GM12874 (cell line): Measurements from ENCODE around the gene TNP2.

ENCODE experiments used
- TF ChIP-seq, protein P1 (sequence below): IDR thresholded peaks from 2 replicates; pipeline ENCODE4 v1.5.1; 2011; ENCODE audit warnings: low read depth, mild to moderate bottlenecking, control low read depth, low read length, moderate library complexity; ENCODE audit not compliant: insufficient read depth

TNP2 gene

DNA sequence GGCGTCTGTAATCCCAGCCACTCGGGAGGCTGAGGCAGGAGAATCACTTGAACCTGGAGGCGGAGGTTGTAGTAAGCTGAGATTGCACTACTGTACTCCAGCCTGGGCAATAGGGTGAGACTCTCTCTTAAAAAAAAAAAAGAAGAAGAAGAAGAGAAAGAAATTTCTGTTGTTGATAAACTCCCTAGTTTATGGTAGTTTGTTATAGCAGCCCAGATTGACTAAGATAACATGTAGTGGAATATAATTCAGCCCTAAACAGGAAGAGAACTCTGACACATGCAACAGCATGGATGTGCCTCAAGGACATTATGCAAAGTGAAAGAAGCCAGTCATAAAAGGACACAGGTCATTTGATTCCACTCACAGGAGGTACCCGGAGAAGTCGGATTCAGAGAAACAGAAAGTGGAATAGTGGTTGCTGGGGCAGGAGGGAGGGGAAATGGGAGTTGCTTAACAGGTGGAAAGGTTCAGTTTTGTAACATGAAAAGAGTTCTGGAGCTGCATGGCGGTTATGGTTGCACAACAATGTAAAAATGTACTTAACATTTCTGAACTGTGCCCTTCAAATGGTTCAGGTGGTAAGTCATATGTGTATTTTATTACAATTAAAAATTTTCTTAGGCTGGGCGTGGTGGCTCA lies 38.0 kb upstream of the TNP2 start:
- TF ChIP-seq, protein P1, sequence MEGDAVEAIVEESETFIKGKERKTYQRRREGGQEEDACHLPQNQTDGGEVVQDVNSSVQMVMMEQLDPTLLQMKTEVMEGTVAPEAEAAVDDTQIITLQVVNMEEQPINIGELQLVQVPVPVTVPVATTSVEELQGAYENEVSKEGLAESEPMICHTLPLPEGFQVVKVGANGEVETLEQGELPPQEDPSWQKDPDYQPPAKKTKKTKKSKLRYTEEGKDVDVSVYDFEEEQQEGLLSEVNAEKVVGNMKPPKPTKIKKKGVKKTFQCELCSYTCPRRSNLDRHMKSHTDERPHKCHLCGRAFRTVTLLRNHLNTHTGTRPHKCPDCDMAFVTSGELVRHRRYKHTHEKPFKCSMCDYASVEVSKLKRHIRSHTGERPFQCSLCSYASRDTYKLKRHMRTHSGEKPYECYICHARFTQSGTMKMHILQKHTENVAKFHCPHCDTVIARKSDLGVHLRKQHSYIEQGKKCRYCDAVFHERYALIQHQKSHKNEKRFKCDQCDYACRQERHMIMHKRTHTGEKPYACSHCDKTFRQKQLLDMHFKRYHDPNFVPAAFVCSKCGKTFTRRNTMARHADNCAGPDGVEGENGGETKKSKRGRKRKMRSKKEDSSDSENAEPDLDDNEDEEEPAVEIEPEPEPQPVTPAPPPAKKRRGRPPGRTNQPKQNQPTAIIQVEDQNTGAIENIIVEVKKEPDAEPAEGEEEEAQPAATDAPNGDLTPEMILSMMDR: no peak

GRCh38 chr16:11306381-11306780 lies 37.3 kb upstream of the TNP2 start:
- TF ChIP-seq, protein P1: no peak

DNA sequence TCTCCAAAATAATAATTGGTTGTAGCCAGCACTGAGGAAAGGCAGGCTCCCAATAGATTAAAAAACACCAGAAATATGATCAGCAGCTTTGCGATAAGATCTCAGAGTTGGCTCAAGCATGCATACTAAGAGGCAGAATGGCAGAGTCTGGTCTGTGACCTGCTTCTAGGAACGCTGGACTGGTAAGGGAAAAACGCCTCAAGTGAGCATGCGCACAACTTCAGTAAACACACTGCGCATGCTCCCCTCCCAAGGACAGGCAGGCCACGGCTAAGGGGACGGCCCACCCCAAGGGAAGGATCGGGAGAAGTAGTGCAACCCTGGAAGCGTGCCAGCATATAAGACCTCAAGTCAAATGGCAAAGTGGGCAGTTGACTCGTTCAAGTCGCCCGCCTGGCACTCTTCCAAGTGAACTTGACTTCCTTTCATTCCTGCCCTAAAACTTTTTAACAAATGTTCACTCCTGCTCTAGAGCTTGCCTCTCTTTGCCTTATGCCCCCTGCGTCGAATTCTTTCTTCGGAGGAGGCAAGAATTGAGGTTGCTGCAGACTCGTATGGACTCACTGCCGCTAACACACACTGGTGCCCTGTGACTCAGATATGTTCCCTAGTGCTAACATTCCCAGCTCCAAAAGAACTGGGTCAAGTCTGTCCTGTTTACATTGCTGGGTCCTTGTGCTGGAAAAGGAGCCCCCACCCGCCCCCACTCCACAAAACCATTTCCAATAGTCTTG lies 34.4 kb upstream of the TNP2 start:
- TF ChIP-seq, protein P1: no peak

- TF ChIP-seq, protein P1: no peak
These were observed 33.9 kb upstream of the TNP2 start for GRCh38 chr16:11302977-11303376.

DNA sequence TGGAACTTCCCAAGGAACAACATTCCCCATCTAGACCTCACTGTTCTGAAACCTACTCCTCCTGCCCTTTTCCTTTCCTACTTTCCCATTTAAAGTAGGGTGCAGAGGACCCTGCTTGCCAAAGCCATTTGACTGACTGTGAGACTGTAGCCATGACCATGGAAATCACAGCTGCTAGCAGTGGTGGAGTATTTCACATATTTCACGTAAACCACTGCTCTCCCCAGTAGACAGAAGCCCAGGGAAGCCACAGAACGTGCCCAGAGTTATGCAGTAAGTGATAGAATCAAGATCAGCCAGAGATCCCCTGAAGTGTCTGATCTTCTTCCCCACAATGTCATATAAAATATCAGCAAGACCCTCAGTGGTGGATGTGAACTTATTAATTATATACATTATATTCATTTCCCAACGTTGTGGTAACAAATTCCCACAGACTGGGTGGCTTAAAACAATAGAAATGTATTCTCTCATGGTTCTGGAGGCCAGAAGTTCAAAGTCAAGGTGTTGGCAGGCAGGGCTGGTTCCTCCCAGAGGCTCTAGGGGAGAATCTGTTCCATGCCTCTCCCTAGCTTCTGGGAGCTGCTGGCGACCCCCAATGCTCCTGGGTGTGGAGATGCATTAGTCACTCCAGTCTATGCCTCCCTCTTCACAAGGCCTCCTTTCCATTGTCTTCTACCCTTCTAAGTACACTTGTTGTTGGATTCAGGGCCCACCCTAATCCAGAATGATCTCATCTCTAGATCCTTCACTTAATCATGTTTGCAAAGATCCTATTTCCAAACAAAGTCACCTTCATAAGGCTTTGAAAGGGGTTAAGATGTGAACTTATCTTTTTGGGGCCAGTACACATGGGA lies 32.7 kb upstream of the TNP2 start:
- TF ChIP-seq, protein P1: no peak

GRCh38 chr16:11300560-11300892 lies 31.4 kb upstream of the TNP2 start:
- TF ChIP-seq, protein P1: no peak

DNA sequence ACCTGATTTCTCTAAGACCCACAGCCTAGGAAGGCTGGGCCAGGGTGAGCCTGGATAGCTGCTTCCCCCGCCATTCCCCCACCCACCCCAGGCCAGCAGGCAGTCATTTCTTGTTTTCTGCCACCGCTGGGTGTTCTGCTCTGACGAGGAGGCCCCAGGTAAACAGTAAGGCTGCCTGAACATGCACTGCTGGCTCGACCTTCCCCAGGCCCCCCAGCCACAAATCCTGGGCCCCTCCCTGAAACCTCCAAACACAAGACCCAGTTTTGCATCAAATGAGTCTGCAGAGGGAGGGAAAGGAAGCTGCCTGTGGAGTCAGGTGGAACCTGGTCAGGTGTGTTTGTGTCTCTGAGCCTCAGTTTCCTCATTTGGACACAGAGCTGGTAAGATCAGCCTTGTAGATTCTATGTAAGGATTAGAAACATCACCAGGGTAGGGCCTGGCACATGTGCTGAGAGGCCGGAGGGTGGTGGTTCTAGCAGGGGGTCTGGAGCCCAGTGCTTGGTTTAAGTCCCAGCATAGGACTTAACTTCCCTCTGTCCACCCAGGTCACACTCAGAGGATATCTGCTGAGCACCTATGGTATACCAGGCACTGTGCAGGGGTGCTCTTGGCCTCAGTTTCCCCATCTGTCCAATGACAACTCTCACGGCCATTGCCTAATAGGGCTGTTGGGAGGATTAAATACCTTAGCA lies 30.9 kb upstream of the TNP2 start:
- TF ChIP-seq, protein P1: no peak
